Brain pericyte (primary cell): ENCODE data around the gene C4A.
"Not testable (repeated sequence)": the region's sequence is repeated elsewhere in the genome, so short reads cannot be mapped to it uniquely, and the experiment has no call there.

Experiments used
- DNase-seq: peaks from one replicate; pipeline ENCODE4 v3.0.0-alpha.2; 2012; ENCODE audit warnings: low read depth, low spot score

The C4A gene

GRCh38 chr6:31979238-31979898 is 2.5 kb upstream of the C4A start:
- no peak for DNase-seq

DNA sequence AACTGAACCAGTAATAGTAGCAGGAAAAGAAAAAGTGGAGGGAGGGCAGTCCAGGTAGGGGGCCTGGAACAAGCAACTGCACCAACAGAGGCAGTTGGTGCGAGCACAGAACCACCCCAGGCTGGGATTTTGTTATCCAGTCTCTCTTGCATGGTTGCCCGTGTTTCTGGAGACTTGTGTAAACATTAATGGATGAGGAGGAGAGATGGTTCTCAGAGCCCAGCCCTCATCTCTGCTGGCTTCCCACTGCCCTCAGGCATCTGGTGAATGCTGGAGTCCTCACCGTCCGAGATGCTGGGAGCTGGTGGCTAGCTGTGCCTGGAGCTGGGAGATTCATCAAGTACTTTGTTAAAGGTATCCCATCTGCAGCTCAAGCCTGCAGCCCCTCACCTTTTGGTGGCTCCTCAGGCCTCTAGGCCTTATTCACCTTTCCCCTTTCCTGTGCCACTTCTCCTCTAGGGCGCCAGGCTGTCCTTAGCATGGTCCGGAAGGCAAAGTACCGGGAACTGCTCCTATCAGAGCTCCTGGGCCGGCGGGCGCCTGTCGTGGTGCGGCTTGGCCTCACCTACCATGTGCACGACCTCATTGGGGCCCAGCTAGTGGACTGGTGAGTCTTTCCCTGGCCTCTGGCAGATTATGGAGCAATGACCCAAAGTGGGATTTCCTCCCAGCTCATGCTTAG is 1.5 kb upstream of the C4A start:
- not testable (repeated sequence) for DNase-seq

- not testable (repeated sequence) for DNase-seq
These were observed 859 bp upstream of the C4A start for GRCh38 chr6:31980998-31981397.

DNA sequence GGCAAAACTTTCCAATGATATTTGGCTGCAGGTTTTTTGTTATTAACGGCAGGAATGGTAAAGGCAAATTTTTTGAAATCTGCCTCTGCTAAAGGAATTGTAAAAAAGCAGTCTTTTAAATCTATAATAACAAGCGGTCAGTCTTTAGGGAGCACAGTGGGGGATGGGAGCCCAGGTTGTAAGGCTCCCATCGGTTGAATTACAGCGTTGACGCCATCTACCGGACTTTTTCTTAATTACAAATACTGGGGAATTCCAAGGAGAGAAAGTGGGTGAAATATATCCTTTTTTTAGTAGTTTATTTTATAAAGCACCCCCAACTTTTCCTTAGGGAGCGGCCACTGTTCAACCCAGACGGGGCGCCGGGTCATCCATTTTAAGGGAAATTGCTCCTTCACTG is 7.5 kb downstream of the C4A start:
- DNase-seq = not testable (repeated sequence)

GRCh38 chr6:31994421-31994820 is 12.6 kb downstream of the C4A start:
- DNase-seq = not testable (repeated sequence)

DNA sequence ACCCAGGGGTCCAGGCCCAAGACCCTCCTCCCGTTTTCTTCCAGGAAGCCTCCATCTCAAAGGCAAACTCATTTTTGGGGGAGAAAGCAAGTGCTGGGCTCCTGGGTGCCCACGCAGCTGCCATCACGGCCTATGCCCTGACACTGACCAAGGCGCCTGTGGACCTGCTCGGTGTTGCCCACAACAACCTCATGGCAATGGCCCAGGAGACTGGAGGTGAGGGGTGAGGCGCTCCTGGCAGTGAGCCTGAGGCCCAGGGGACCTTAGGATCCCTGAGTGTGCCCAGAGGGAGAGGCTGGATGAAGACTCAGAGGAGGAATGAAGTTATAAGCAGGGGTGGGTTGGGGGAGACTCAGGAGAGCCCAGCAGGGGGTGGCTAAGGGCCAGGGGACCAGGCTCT is 14.5 kb downstream of the C4A start:
- DNase-seq = not testable (repeated sequence)

GRCh38 chr6:32002546-32003268 is 20.9 kb downstream of the C4A start:
- not testable (repeated sequence) for DNase-seq

DNA sequence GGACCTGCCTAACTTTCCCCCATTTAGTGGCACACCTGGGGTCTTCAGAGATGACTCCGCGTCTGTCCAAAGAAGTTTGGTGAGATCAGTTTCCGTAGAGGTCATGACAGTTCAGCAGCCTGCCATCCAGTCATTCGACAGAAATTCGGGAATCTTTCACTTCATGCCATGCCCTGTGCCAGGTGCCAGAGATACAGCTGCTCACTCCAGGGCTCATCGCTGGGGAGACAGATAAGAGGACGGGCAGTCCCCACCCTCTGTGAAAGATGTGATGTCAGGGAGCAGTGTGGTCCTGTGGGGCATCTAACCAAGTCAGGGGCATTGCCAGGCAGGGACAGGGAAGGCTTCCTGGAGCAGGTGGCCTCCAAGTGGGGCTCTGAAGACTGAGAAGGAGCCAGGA is 21.4 kb downstream of the C4A start:
- not testable (repeated sequence) for DNase-seq

- DNase-seq = not testable (repeated sequence)
These were observed 22.5 kb downstream of the C4A start for GRCh38 chr6:32004393-32004792.

GRCh38 chr6:32004864-32005537 is 23.1 kb downstream of the C4A start:
- DNase-seq = not testable (repeated sequence)

GRCh38 chr6:32005538-32005880 is 23.7 kb downstream of the C4A start:
- DNase-seq = not testable (repeated sequence)

GRCh38 chr6:32005991-32006529 is 24.2 kb downstream of the C4A start:
- DNase-seq = not testable (repeated sequence)

DNA sequence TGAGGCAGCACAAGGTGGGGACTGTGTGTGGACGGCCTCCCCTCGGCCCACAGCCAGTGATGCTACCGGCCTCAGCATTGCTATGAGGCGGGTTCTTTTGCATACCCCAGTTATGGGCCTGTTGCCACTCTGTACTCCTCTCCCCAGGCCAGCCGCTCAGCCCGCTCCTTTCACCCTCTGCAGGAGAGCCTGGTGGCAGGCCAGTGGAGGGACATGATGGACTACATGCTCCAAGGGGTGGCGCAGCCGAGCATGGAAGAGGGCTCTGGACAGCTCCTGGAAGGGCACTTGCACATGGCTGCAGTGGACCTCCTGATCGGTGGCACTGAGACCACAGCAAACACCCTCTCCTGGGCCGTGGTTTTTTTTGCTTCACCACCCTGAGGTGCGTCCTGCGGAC is 25.2 kb downstream of the C4A start:
- DNase-seq = not testable (repeated sequence)

DNA sequence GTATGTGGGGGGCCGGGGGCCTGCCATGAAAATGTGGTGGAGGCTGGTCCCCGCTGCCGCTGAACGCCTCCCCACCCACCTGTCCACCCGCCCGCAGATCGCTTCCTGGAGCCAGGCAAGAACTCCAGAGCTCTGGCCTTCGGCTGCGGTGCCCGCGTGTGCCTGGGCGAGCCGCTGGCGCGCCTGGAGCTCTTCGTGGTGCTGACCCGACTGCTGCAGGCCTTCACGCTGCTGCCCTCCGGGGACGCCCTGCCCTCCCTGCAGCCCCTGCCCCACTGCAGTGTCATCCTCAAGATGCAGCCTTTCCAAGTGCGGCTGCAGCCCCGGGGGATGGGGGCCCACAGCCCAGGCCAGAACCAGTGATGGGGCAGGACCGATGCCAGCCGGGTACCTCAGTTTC is 26.2 kb downstream of the C4A start:
- not testable (repeated sequence) for DNase-seq

GRCh38 chr6:32008616-32009015 is 26.8 kb downstream of the C4A start:
- DNase-seq = not testable (repeated sequence)

DNA sequence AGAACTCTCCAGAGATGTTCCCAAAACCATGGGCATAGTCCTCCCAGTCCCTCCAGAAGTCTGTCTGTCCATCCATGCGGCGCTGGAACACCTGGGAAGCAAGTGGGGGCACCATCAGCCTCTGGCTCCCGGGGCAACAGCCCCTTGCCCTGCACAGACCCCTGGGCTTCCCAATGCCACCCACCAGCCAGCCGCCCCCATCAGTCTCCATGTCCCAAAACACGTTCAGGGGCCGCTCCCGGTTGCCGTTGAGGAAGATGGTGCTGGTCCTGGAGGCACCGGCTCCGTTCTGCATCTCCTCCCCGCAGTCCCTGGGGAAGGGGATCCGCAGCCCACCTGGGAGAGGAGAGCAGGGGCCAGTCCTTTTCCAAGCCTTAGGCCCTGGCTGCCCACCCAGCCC is 27.7 kb downstream of the C4A start:
- DNase-seq = not testable (repeated sequence)

DNA sequence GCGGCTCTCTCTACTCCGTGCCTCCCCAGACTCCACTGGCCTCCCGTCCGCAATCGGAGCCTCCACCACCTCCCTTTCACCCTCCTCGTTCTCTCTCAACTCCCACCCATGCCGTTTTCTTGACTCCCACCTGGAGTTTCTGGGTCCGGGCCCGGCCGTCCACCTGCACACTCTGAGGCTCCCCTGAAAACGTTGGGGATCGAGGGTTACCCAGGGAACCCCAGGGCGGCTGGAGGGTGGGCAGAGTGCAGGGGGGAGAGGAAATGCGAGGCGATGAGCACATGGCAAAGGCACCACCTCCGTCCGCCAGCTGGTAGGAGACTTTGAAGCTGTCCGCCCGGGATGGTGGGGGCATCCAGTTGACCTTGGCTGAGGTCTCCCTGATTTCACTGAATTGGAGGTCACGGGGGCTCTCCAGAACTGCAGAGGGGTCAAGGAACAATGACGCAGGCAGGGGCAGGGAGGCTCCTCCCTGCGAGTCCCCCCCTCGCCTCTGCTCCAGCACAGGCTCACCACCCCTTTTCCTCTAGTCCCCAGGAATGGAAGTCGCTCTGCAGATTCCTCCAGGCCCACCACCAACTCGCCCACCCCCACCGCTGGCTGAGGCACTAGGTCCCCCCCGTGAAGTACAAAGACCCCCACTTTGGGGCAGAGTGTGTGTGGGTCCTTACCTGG is 29.1 kb downstream of the C4A start:
- DNase-seq = not testable (repeated sequence)

DNA sequence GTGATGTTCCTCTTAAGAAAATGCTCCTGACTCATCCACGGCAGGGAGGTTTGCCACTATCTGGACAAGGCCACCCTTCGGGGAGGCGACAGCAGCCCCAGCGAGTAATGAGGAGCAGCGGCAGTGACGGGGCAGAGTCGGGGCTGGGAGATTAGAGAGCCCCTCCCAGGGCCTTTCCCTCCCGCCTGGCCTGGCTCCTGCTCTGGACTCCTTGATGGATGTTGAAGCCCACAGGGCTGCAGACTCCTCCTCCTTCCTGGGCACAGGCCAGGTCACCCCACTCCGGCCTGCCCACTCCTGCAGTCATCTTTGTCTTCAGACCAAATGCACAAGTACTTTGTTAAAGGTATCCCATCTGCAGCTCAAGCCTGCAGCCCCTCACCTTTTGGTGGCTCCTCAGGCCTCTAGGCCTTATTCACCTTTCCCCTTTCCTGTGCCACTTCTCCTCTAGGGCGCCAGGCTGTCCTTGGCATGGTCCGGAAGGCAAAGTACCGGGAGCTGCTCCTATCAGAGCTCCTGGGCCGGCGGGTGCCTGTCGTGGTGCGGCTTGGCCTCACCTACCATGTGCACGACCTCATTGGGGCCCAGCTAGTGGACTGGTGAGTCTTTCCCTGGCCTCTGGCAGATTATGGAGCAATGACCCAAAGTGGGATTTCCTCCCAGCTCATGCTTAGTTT is 31.2 kb downstream of the C4A start:
- not testable (repeated sequence) for DNase-seq

GRCh38 chr6:32013738-32014137 is 31.9 kb downstream of the C4A start:
- not testable (repeated sequence) for DNase-seq

GRCh38 chr6:32014547-32014946 is 32.7 kb downstream of the C4A start, which contains the start of gene C4B:
TSS of gene C4B (plus strand) at chr6:32014795. CDS start at chr6:32014846, 51 bp downstream.
- DNase-seq = not testable (repeated sequence)
